GM23338 (cell line): ENCODE measurements around the gene YBX1.

Source experiments
- CREB1 ChIP-seq: fragments of 250-450 bp; sonication (Bioruptor Pico); IDR thresholded peaks from 2 replicates; pipeline ENCODE4 v1.5.0; 2020; ENCODE audit warnings: low read depth, mild to moderate bottlenecking, moderate library complexity
- CTCF ChIP-seq, 2 experiments: fragments of 200-600 bp in 1 of 2; sonication (generic) in 1 of 2; conservative IDR thresholded peaks; 2 replicates each; pipeline versions ENCODE4 v1.5.1 to v1.6.1; 2016 to 2017; ENCODE audit warnings: antibody characterized with exemption in 2 of 2, low read depth in 2 of 2, mild to moderate bottlenecking in 2 of 2, moderate library complexity in 1 of 2
- EZH2 ChIP-seq: fragments of 200-600 bp; sonication (generic); IDR thresholded peaks from one replicate; pipeline ENCODE4 v1.8.0; 2017; ENCODE audit warnings: antibody characterized with exemption, mild to moderate bottlenecking, low read depth; ENCODE audit not compliant: unreplicated experiment
- POLR2AphosphoS5 ChIP-seq: IDR thresholded peaks from 2 replicates; pipeline ENCODE4 v1.6.1; 2016; ENCODE audit warnings: antibody characterized with exemption, low read depth
- STAT1 ChIP-seq: IDR thresholded peaks from one replicate; pipeline ENCODE4 v1.6.1; 2016; ENCODE audit warnings: antibody characterized with exemption; ENCODE audit not compliant: unreplicated experiment
- TF ChIP-seq, protein P1 (sequence below): fragments of 250-450 bp; sonication (Bioruptor Pico); IDR thresholded peaks from 2 replicates; pipeline ENCODE4 v1.5.0; 2020; ENCODE audit warnings: mild to moderate bottlenecking, moderate library complexity

DNA sequence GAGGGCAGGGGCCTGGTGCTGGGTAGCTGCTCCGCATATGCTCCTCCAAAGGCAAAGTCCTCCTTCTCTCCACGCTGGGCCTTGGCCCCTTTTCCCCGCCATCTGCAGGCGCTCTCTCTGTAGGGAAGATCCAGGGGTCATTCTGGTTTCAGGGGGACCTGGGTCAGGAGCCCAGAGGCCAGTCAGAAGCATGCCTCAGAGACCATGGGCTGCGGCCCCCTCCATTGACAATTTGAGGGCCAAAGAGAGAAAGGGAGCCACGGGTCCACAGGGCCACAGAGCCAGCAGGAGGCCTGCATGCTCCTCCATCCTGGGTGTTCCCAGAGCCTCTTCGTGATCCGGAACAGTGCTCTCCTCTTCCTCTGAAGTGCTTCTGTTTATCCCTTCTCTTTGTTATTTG is 59.9 kb downstream of the YBX1 start:
- TF ChIP-seq, protein P1, sequence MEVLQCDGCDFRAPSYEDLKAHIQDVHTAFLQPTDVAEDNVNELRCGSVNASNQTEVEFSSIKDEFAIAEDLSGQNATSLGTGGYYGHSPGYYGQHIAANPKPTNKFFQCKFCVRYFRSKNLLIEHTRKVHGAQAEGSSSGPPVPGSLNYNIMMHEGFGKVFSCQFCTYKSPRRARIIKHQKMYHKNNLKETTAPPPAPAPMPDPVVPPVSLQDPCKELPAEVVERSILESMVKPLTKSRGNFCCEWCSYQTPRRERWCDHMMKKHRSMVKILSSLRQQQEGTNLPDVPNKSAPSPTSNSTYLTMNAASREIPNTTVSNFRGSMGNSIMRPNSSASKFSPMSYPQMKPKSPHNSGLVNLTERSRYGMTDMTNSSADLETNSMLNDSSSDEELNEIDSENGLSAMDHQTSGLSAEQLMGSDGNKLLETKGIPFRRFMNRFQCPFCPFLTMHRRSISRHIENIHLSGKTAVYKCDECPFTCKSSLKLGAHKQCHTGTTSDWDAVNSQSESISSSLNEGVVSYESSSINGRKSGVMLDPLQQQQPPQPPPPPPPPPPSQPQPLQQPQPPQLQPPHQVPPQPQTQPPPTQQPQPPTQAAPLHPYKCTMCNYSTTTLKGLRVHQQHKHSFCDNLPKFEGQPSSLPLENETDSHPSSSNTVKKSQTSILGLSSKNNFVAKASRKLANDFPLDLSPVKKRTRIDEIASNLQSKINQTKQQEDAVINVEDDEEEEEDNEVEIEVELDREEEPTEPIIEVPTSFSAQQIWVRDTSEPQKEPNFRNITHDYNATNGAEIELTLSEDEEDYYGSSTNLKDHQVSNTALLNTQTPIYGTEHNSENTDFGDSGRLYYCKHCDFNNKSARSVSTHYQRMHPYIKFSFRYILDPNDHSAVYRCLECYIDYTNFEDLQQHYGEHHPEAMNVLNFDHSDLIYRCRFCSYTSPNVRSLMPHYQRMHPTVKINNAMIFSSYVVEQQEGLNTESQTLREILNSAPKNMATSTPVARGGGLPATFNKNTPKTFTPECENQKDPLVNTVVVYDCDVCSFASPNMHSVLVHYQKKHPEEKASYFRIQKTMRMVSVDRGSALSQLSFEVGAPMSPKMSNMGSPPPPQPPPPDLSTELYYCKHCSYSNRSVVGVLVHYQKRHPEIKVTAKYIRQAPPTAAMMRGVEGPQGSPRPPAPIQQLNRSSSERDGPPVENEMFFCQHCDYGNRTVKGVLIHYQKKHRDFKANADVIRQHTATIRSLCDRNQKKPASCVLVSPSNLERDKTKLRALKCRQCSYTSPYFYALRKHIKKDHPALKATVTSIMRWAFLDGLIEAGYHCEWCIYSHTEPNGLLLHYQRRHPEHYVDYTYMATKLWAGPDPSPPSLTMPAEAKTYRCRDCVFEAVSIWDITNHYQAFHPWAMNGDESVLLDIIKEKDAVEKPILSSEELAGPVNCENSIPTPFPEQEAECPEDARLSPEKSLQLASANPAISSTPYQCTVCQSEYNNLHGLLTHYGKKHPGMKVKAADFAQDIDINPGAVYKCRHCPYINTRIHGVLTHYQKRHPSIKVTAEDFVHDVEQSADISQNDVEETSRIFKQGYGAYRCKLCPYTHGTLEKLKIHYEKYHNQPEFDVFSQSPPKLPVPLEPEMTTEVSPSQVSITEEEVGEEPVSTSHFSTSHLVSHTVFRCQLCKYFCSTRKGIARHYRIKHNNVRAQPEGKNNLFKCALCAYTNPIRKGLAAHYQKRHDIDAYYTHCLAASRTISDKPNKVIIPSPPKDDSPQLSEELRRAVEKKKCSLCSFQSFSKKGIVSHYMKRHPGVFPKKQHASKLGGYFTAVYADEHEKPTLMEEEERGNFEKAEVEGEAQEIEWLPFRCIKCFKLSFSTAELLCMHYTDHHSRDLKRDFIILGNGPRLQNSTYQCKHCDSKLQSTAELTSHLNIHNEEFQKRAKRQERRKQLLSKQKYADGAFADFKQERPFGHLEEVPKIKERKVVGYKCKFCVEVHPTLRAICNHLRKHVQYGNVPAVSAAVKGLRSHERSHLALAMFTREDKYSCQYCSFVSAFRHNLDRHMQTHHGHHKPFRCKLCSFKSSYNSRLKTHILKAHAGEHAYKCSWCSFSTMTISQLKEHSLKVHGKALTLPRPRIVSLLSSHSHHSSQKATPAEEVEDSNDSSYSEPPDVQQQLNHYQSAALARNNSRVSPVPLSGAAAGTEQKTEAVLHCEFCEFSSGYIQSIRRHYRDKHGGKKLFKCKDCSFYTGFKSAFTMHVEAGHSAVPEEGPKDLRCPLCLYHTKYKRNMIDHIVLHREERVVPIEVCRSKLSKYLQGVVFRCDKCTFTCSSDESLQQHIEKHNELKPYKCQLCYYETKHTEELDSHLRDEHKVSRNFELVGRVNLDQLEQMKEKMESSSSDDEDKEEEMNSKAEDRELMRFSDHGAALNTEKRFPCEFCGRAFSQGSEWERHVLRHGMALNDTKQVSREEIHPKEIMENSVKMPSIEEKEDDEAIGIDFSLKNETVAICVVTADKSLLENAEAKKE (CRISPR knock-in tag): no peak
- TF ChIP-seq CTCF (conservative IDR thresholded peaks at IDR 0.05; ENCODE audit: low read depth in 2 of 2): no peak
- TF ChIP-seq STAT1: no peak
- TF ChIP-seq EZH2: no peak
- no peak for TF ChIP-seq CREB1 (CRISPR knock-in tag)
- no peak for TF ChIP-seq POLR2AphosphoS5
